GM23338 (cell line): ENCODE data around the gene KRT1. TPM values are rescaled to one million over a fixed set of nuclear protein-coding genes. Genes with fewer than 3 reads are reported as not detected.

Source experiments
- ATAC-seq: fragments of 200-7000 bp; cut with Tn5 transposase; 3 replicates; pipeline ENCODE4 v1.9.1; 2020
- DNase-seq: peaks from one replicate; pipeline ENCODE4 v3.0.0-alpha.2; 2015; ENCODE audit warnings: low spot score
- H2AFZ ChIP-seq: fragments of 200-600 bp; sonication (generic); 2 replicates; pipeline ENCODE4 v1.8.0; 2016; ENCODE audit warnings: antibody characterized with exemption, mild to moderate bottlenecking, moderate library complexity
- H3F3A ChIP-seq: fragments of 200-600 bp; sonication (generic); replicated peaks from 2 replicates; pipeline ENCODE4 v1.8.0; 2017; ENCODE audit warnings: antibody characterized with exemption, mixed run types, low read depth
- H3K27ac ChIP-seq: fragments of 200-600 bp; sonication (generic); 2 replicates; pipeline ENCODE4 v1.6.1; 2016; ENCODE audit warnings: low read depth
- H3K27me3 ChIP-seq: fragments of 200-600 bp; sonication (generic); 2 replicates; pipeline ENCODE4 v1.8.0; 2016; ENCODE audit warnings: mild to moderate bottlenecking, mixed run types, moderate library complexity; ENCODE audit not compliant: insufficient read depth
- H3K36me3 ChIP-seq: fragments of 200-600 bp; sonication (generic); 2 replicates; pipeline ENCODE4 v1.8.0; 2016; ENCODE audit warnings: mild to moderate bottlenecking; ENCODE audit not compliant: insufficient read depth
- H3K4me1 ChIP-seq: fragments of 200-600 bp; sonication (generic); 2 replicates; pipeline ENCODE4 v1.8.0; 2016; ENCODE audit warnings: mild to moderate bottlenecking, moderate library complexity; ENCODE audit not compliant: insufficient read depth
- H3K4me2 ChIP-seq: fragments of 200-600 bp; sonication (generic); 2 replicates; pipeline ENCODE4 v1.7.1; 2017; ENCODE audit warnings: mixed run types
- H3K4me3 ChIP-seq: fragments of 200-600 bp; sonication (generic); 2 replicates; pipeline ENCODE4 v1.6.1; 2016; ENCODE audit warnings: mixed run types
- H3K79me2 ChIP-seq: fragments of 200-600 bp; sonication (generic); replicated peaks from 2 replicates; pipeline ENCODE4 v1.8.0; 2017; ENCODE audit warnings: mild to moderate bottlenecking; ENCODE audit not compliant: insufficient read depth
- H3K9me2 ChIP-seq: fragments of 200-600 bp; sonication (generic); 2 replicates; pipeline ENCODE4 v1.8.0; 2017; ENCODE audit not compliant: insufficient read depth
- H4K20me1 ChIP-seq: fragments of 200-600 bp; sonication (generic); replicated peaks from 2 replicates; pipeline ENCODE4 v1.8.0; 2017; ENCODE audit warnings: mild to moderate bottlenecking; ENCODE audit not compliant: insufficient read depth
- H3K27ac Mint-ChIP-seq: 2 replicates; pipeline ENCODE4 v1.8.0; 2020; ENCODE audit warnings: inconsistent platforms, mild to moderate bottlenecking, moderate library complexity, mixed read lengths
- H3K27me3 Mint-ChIP-seq: 3 replicates; pipeline ENCODE4 v1.8.0; 2022; ENCODE audit warnings: low read depth, mild to moderate bottlenecking, moderate library complexity, mixed read lengths, inconsistent platforms; ENCODE audit not compliant: insufficient read depth, poor library complexity
- H3K36me3 Mint-ChIP-seq: 3 replicates; pipeline ENCODE4 v1.8.0; 2021; ENCODE audit warnings: low read depth, mild to moderate bottlenecking, inconsistent platforms, moderate library complexity, mixed read lengths
- H3K4me1 Mint-ChIP-seq: 3 replicates; pipeline ENCODE4 v1.8.0; 2020; ENCODE audit warnings: mild to moderate bottlenecking, inconsistent platforms, mixed read lengths
- H3K4me3 Mint-ChIP-seq: 3 replicates; pipeline ENCODE4 v1.8.0; 2021; ENCODE audit warnings: moderate library complexity, mild to moderate bottlenecking, inconsistent platforms, mixed read lengths
- H3K9me3 Mint-ChIP-seq: 3 replicates; pipeline ENCODE4 v1.8.0; 2020; ENCODE audit warnings: moderate library complexity, mild to moderate bottlenecking, inconsistent platforms, mixed read lengths
- CREB1 ChIP-seq: fragments of 250-450 bp; sonication (Bioruptor Pico); IDR thresholded peaks from 2 replicates; pipeline ENCODE4 v1.5.0; 2020; ENCODE audit warnings: low read depth, mild to moderate bottlenecking, moderate library complexity
- CTCF ChIP-seq, 2 experiments: fragments of 200-600 bp in 1 of 2; sonication (generic) in 1 of 2; conservative IDR thresholded peaks; 2 replicates each; pipeline versions ENCODE4 v1.5.1 to v1.6.1; 2016 to 2017; ENCODE audit warnings: antibody characterized with exemption in 2 of 2, low read depth in 2 of 2, mild to moderate bottlenecking in 2 of 2, moderate library complexity in 1 of 2
- ETS1 ChIP-seq: IDR thresholded peaks from 2 replicates; pipeline ENCODE4 v1.6.1; 2016; ENCODE audit warnings: antibody characterized with exemption
- EZH2 ChIP-seq: fragments of 200-600 bp; sonication (generic); IDR thresholded peaks from one replicate; pipeline ENCODE4 v1.8.0; 2017; ENCODE audit warnings: antibody characterized with exemption, mild to moderate bottlenecking, low read depth; ENCODE audit not compliant: unreplicated experiment
- EZH2phosphoT487 ChIP-seq: fragments of 200-600 bp; sonication (generic); IDR thresholded peaks from one replicate; pipeline ENCODE4 v1.8.1; 2018; ENCODE audit warnings: antibody characterized with exemption; ENCODE audit not compliant: unreplicated experiment
- JUNB ChIP-seq: IDR thresholded peaks from one replicate; pipeline ENCODE4 v1.6.1; 2016; ENCODE audit warnings: antibody characterized with exemption; ENCODE audit not compliant: unreplicated experiment
- NANOG ChIP-seq: IDR thresholded peaks from 2 replicates; pipeline ENCODE4 v1.6.1; 2016; ENCODE audit warnings: antibody characterized with exemption, borderline replicate concordance
- POLR2AphosphoS5 ChIP-seq: IDR thresholded peaks from 2 replicates; pipeline ENCODE4 v1.6.1; 2016; ENCODE audit warnings: antibody characterized with exemption, low read depth
- REST ChIP-seq: IDR thresholded peaks from one replicate; pipeline ENCODE4 v1.6.1; 2018; ENCODE audit warnings: antibody characterized with exemption; ENCODE audit not compliant: unreplicated experiment
- STAT1 ChIP-seq: IDR thresholded peaks from one replicate; pipeline ENCODE4 v1.6.1; 2016; ENCODE audit warnings: antibody characterized with exemption; ENCODE audit not compliant: unreplicated experiment
- ZNF114 ChIP-seq: fragments of 250-450 bp; sonication (Bioruptor Pico); IDR thresholded peaks from 2 replicates; pipeline ENCODE4 v1.5.0; 2020; ENCODE audit warnings: mild to moderate bottlenecking, moderate library complexity
- ZNF331 ChIP-seq: fragments of 250-450 bp; sonication (Bioruptor Pico); IDR thresholded peaks from 2 replicates; pipeline ENCODE4 v1.5.0; 2020; ENCODE audit warnings: low read depth, mild to moderate bottlenecking, moderate library complexity
- ZNF462 ChIP-seq: fragments of 250-450 bp; sonication (Bioruptor Pico); IDR thresholded peaks from 2 replicates; pipeline ENCODE4 v1.5.0; 2020; ENCODE audit warnings: mild to moderate bottlenecking, moderate library complexity
- polyA plus RNA-seq: library from polyadenylated mRNA; unstranded; fragments of >200 nt; fragmentation: Nextera tagmentation; extraction: Ambion mirVana; gene quantifications from 2 replicates; pipeline ENCODE4 v1.2.1, GENCODE V29; 2016
- total RNA-seq: library from RNA; depleted of rRNA; stranded (reverse); fragments of >200 nt; shearing (Covaris generic); gene quantifications from 2 replicates; pipeline ENCODE4 v1.2.3, GENCODE V29; 2014

KRT1 gene
- total and polyA plus RNA-seq, 2 experiments from 2014 or later, result not detected

- no peak overlapping the region for H3K4me2 ChIP-seq
- H3F3A ChIP-seq, result no peaks in the 10 kb centered on the region
- H3K4me1 ChIP-seq, result no peaks in the 10 kb centered on the region
- Mint-ChIP-seq H3K9me3 (no peaks in the 10 kb centered on the region), H3K4me3 (no peak overlapping the region), H3K4me1 (peaks cover 4% of the 10 kb centered on the region), H3K27ac (no peak overlapping the region), H3K27me3 (peaks cover 5% of the 10 kb centered on the region), H3K36me3 (no peaks in the 10 kb centered on the region)
- no peaks in the 10 kb centered on the region for H3K36me3 ChIP-seq
- no peaks in the 10 kb centered on the region for H3K27me3 ChIP-seq
- H3K79me2 ChIP-seq, result no peaks in the 10 kb centered on the region
- H3K27ac ChIP-seq, result no peak overlapping the region
- ATAC-seq, result no peak
- H2AFZ ChIP-seq, result no peak overlapping the region
- DNase-seq, result no peak
- no peaks in the 10 kb centered on the region for H4K20me1 ChIP-seq
- TF ChIP-seq ZNF114 (CRISPR knock-in tag) (no peak), REST (no peak), EZH2 (no peak), ETS1 (no peak), ZNF462 (CRISPR knock-in tag) (no peak), CTCF (conservative IDR thresholded peaks at IDR 0.05; ENCODE audit: low read depth in 2 of 2) (no peak), POLR2AphosphoS5 (no peak), ZNF331 (no peak), NANOG (no peak), CREB1 (CRISPR knock-in tag) (no peak), STAT1 (no peak), EZH2phosphoT487 (no peak), JUNB (no peak)
- no peak overlapping the region for H3K4me3 ChIP-seq
- H3K9me2 ChIP-seq, result no peaks in the 10 kb centered on the region
These were observed 48.9 kb downstream of the KRT1 start for GRCh38 chr12:52631264-52631663.
